WERI-Rb-1 (cell line): Measurements from ENCODE around the gene KLHL25.
A peak's percentile ranks its signal among the peaks of the same experiment; 100 is the strongest.
"Not testable (repeated sequence)": the region's sequence is repeated elsewhere in the genome, so short reads cannot be mapped to it uniquely, and the experiment has no call there.

ENCODE experiments used
- DNase-seq: peaks from one replicate; pipeline ENCODE4 v3.0.0-alpha.2; 2020
- H3K27ac ChIP-seq: fragments of 250-450 bp; sonication (Bioruptor Pico); 2 replicates; pipeline ENCODE4 v1.5.1; 2020; ENCODE audit warnings: mild to moderate bottlenecking, moderate library complexity
- H3K27me3 ChIP-seq: fragments of 250-450 bp; sonication (Bioruptor Pico); 2 replicates; pipeline ENCODE4 v1.5.1; 2021; ENCODE audit warnings: mild to moderate bottlenecking, low read depth, moderate library complexity; ENCODE audit not compliant: insufficient read depth, severe bottlenecking
- H3K36me3 ChIP-seq: fragments of 250-450 bp; sonication (Bioruptor Pico); 2 replicates; pipeline ENCODE4 v1.5.1; 2020; ENCODE audit warnings: mild to moderate bottlenecking, moderate library complexity
- H3K4me3 ChIP-seq: 2 replicates; pipeline ENCODE4 v1.5.1; 2011; ENCODE audit warnings: low read depth, mild to moderate bottlenecking, control low read depth, low read length
- H3K9me3 ChIP-seq: fragments of 250-450 bp; sonication (Bioruptor Pico); 2 replicates; pipeline ENCODE4 v1.5.1; 2021; ENCODE audit warnings: mild to moderate bottlenecking, moderate library complexity; ENCODE audit not compliant: severe bottlenecking
- TF ChIP-seq, protein P1 (sequence below): IDR thresholded peaks from 2 replicates; pipeline ENCODE4 v1.5.1; 2011; ENCODE audit warnings: low read depth, mild to moderate bottlenecking, control low read depth, inconsistent platforms, low read length

Gene KLHL25

DNA sequence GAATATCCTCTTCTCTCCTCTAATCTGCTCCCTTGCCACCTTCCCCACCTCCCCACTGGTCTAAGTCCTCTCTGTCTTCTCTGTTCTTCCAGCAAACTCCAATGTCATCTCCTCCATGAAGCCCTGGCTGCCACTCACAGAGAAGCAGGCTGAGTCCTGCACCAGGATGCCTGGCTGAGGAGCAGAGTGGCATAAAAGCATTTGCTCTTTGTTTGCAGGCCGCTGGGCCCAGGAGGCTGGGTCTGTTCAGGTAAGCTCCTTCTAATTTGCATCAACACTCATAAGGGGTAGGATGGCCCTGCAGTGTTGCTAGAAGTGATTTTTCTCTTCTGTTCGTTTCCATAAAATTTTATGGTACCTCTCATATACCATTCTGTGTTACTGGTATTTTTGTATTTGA, 43.2 kb upstream of the KLHL25 start:
- no peak overlapping the region for H3K27ac ChIP-seq
- TF ChIP-seq, protein P1, sequence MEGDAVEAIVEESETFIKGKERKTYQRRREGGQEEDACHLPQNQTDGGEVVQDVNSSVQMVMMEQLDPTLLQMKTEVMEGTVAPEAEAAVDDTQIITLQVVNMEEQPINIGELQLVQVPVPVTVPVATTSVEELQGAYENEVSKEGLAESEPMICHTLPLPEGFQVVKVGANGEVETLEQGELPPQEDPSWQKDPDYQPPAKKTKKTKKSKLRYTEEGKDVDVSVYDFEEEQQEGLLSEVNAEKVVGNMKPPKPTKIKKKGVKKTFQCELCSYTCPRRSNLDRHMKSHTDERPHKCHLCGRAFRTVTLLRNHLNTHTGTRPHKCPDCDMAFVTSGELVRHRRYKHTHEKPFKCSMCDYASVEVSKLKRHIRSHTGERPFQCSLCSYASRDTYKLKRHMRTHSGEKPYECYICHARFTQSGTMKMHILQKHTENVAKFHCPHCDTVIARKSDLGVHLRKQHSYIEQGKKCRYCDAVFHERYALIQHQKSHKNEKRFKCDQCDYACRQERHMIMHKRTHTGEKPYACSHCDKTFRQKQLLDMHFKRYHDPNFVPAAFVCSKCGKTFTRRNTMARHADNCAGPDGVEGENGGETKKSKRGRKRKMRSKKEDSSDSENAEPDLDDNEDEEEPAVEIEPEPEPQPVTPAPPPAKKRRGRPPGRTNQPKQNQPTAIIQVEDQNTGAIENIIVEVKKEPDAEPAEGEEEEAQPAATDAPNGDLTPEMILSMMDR: no peak
- no peaks in the 10 kb centered on the region for H3K36me3 ChIP-seq
- H3K9me3 ChIP-seq: no peaks in the 10 kb centered on the region
- no peaks in the 10 kb centered on the region for H3K27me3 ChIP-seq
- no peak overlapping the region for H3K4me3 ChIP-seq
- DNase-seq: peak; percentile 49

DNA sequence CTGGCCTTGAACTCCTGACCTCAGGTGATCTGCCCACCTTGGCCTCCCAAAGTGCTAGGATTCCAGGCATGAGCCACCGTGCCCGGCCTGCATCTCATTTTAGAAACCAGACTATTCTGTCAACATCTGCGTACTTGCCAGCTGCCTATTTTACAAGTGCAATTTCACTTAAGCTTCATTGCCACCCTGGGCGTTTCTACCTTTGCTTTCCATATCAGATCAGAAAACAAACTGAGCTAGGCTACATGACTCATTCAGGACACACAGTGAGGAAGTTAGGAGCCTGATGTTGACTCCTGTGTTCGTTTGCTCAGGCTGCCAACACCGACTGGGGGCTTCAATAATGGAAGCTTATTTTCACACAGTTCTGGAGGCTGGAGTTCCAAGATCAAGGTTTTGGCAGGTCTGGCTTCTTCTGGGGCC, 42.3 kb upstream of the KLHL25 start:
- Histone ChIP-seq H3K4me3 (no peak overlapping the region), H3K9me3 (no peaks in the 10 kb centered on the region), H3K27ac (0 out of 2 replicates have a peak overlapping the region, but pooled peaks have one; percentile 25), H3K36me3 (no peaks in the 10 kb centered on the region), H3K27me3 (no peaks in the 10 kb centered on the region)
- TF ChIP-seq, protein P1: no peak
- no peak for DNase-seq

DNA sequence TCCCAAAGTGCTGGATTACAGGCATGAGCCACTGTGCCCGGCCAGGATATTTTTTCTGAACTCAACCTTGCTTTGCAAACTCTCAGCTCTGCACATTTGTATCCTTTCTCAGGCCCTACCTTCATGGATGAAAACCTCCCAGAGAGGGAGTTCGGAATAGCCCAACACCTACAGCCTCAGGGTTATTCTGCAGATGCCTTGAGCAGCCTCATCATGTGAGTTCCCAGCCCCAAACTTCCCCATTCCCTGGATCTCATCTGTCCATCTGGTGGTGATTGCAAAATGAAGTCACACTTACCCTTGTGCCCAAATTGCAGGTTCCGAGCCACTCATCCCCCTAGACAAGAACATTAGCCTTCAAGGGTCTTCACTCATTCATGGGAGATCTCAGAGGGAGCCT, 39.9 kb upstream of the KLHL25 start:
- DNase-seq: no peak
- Histone ChIP-seq H3K27ac (no peak overlapping the region), H3K36me3 (no peaks in the 10 kb centered on the region), H3K27me3 (no peaks in the 10 kb centered on the region), H3K9me3 (no peaks in the 10 kb centered on the region), H3K4me3 (no peak overlapping the region)
- TF ChIP-seq, protein P1: no peak

DNA sequence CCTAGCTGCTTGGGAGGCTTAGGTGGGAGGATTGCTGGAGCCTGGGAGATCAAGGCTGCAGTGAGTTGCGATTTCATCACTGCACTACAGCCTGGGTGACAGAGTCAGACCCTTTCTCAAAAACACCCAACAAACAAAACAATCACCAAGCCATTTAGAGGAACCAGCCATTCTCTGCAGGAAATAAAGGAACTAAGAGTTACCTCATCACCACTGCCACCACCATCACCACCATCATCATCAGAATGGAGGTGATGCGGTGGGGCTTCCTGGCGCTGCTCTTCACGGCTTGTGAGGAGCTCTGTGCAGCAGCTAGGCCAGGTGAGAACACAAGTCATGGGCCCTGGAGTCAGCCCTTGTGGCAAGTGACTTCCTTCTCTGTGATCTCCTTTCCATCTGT, 37.7 kb upstream of the KLHL25 start:
- TF ChIP-seq, protein P1: no peak
- no peak for DNase-seq
- Histone ChIP-seq H3K36me3 (no peaks in the 10 kb centered on the region), H3K27ac (no peak overlapping the region), H3K9me3 (no peaks in the 10 kb centered on the region), H3K27me3 (no peaks in the 10 kb centered on the region), H3K4me3 (no peak overlapping the region)

DNA sequence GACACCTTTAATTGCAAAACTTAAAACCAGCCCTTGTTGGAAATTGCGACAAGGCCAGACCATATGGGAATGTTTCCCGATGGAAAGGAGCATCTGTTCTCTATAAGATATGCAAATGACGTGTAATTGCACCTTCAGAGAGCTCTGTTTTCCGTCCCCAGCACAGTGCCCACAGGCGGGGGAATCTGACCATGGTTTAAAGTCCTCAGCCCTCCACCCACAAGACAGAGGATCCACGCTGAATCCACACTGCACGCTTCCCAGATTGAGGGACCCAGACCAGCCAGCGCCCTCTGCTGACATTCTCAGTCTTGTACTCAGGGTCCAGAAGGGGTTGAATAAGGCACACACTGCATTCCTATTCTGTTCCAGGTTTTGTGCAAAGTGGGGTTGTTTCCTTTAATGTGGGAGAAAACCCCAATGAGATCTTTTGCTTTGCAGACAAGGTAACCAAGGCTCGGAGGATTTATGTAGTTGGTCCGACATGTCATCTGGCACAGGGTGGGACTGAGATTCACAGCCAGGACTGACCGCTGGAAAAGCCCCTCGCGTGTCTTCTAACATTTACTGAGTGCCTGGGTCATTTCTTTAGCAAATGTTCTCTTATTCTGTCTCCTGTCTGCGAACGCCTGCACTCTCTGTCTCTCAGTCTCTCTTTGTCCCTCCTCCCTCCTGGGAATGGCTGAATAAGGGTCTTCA, 36.8 kb upstream of the KLHL25 start:
- Histone ChIP-seq H3K9me3 (no peaks in the 10 kb centered on the region), H3K36me3 (no peaks in the 10 kb centered on the region), H3K27me3 (no peaks in the 10 kb centered on the region), H3K4me3 (no peak overlapping the region), H3K27ac (no peak overlapping the region)
- TF ChIP-seq, protein P1: peak; percentile 88
- peak; percentile 76 for DNase-seq

DNA sequence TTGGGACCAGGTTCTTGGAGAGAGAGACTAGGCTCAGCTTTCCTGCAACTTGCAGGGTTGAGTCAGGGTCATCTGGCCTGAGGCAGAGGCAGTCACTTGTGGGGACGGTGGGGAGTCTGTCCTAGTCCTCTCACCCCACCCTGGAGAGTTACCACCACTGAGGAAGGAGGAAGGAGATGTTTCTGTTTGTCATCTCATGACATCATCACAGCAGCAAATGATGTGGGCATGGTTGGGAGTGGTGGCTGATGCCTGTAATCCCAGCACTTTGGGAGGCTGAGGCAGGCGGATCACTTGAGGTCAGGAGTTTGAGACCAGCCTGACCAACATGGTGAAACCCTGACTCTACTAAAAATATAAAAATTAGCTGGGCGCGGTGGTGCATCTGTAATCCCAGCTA, 35.0 kb upstream of the KLHL25 start:
- H3K9me3 ChIP-seq, H3K27ac ChIP-seq, H3K27me3 ChIP-seq, H3K4me3 ChIP-seq, H3K36me3 ChIP-seq, DNase-seq: not testable (repeated sequence)
